GM12892 (cell line): ENCODE measurements around the gene PRKAG2.

Source experiments
- POLR2A ChIP-seq: IDR thresholded peaks from 2 replicates; pipeline ENCODE4 v1.6.1; 2011; ENCODE audit warnings: low read depth, low read length, control low read depth
- POLR2AphosphoS5 ChIP-seq: IDR thresholded peaks from 2 replicates; pipeline ENCODE4 v1.6.1; 2011; ENCODE audit warnings: low read depth, low read length, control low read depth

DNA sequence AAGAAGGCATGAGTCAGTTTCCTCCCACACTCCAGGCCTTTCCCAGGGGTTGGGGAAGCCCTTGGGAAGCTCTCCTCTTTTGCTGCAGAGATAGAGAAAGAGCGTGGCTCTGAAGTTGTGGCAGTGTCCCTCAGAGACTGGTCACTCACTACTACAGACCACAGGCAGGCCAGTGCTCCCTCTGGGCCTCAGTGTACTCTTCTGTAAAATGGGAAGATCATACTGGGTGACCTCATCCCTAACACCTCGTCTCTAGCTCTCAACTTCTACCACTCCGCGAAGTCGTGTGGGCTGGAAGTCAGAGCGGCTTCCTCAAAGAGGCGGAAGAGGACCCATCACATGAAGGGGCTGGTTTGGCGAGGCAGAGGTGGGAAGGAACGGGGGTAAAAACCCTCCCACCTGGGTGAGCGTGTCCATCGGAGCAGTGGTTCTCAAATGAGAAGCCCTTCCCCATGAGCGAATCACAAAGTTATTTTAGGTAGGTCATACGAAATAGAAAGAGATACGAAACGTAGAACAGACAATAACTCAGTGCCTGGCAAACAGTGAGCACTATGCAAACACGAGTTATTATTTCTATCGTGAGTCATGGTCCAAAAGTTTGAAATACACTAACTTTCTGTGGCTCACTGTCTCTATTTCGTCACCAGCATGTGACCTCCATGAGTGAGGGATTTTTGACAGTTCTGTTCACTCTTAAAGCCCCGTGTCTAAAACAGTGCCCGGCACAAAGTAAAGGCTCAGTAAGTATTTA lies 32.7 kb downstream of the PRKAG2 start:
- TF ChIP-seq POLR2A (no peak), POLR2AphosphoS5 (no peak)
